ENCODE results near the gene SLC37A1. TPM values are rescaled to one million over a fixed set of nuclear protein-coding genes. Genes with fewer than 3 reads are reported as not detected.

The SLC37A1 gene
- total and polyA plus RNA-seq, 10 donors, result 6.9 to 31.4 (median 23.2) TPM

DNA sequence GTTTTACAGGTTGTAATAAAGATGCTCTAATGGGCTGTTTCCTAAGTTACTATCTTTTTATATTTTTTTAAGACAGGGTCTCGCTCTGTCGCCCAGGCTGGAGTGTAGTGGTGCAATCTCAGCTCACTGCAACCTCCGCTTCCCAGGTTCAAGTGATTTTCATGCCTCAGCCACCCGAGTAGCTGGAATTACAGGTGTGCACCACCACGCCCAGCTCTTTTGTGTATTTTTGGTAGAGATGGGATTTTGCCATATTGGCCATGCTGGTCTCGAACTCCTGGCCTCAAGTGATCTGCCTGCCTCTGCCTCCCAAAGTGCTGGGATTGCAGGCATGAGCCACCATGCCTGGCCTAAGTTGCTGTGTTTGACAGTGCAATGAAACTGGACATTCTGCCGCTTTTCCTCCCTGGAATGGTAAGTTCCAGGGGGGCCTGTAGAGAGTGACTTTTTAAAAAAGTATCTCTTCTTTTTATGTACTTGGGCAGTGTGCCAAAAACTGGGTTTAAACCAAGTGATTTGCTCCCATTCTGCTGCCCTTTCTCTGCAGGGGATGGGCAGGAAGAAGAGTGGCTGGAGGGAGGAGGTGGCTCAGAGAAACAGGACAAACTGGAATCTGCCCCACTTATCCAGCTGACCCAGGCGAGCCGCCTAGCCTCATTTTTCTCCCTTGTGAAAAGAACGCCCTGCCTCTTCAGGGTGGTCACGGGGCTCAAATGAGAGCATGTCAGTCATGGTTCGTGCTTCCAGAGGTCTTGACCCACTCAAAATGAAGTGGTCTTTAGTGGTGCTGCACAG lies 2.3 kb downstream of the SLC37A1 start:
- 82 to 89% (median 87%) methylated on average over 12 of the region's 12 CpGs for WGBS, 5 donors
- Histone ChIP-seq H3K27ac (no peak overlapping the region), H3K36me3 (peaks cover 0 to 42% (median 27%) of the 10 kb centered on the region in 6 donors), H3K4me3 (peak overlapping the region in 3 of 8 donors; percentile 85 to 96 (median 88)), H3K9me3 (no peaks in the 10 kb centered on the region), H3K27me3 (replicated peaks in 1 of 7) (no peaks in the 10 kb centered on the region), H3K4me1 (peaks cover 17 to 68% (median 41%) of the 10 kb centered on the region in 6 donors)
- TF ChIP-seq POLR2A (IDR thresholded peaks at IDR 0.05) (no peak), POLR2AphosphoS5 (IDR thresholded peaks at IDR 0.05) (peak in 2 of 3 donors; percentile 30 to 48)
- intact Hi-C loops (cut with DNase I; ENCODE audit: low total_unique reads), result loop anchor here (10.0 kb wide), 1 partner anchor 51 kb away; no protein-coding TSS in a partner anchor
- DNase-seq, result no peak

DNA sequence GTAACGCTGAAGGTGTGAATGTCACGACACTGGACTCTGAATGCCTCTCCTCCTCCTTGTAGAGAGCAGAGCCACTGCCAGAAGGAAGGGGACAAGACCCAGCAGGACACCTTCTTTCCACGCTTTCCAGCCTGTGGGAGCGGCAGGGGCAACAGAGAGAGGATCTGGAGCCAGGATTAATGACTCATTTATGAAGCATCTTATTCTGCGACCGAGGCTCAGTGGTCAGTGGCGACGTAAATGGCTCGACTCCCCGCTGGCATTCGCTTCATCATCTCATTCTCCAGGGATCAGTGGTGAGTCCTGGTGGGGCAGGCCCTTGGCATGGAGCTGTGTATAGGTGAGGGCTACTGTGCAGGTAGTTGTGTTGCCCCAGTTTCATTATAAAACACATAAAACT lies 4.6 kb downstream of the SLC37A1 start:
- WGBS, 5 donors, result 95% methylated on average over 11 of the region's 11 CpGs
- H3K36me3 ChIP-seq, result peaks cover 0 to 66% (median 38%) of the 10 kb centered on the region in 6 donors

DNA sequence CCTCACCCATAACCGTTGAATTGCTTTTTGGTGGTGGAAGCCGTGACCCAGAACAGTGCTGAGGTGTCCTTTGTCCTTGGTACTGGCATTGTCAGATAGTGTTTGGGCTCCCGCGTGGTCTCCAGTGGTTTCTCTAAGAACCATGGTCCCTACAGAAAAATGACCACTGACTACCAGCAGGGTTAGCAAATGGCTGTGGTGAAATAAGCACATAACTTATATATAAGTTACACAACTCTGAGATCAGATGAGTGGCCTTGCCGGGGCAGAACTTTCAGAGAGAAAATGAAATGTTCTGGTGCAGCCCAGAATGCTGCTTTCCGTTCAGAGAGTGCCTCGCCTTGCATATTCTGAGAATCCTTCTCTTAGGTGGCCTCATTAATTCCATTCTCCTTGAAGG lies 5.0 kb downstream of the SLC37A1 start:
- Histone ChIP-seq H3K4me1 (peaks cover 17 to 83% (median 37%) of the 10 kb centered on the region in 6 donors), H3K27ac (no peak overlapping the region), H3K4me3 (no peak overlapping the region), H3K9me3 (no peaks in the 10 kb centered on the region), H3K36me3 (peaks cover 0 to 70% (median 38%) of the 10 kb centered on the region in 6 donors), H3K27me3 (replicated peaks in 1 of 7) (no peaks in the 10 kb centered on the region)
- 92 to 100% (median 93%) methylated on average over 5 to 7 of the region's 7 CpGs for WGBS, 5 donors
- DNase-seq, result no peak
- intact Hi-C loops (cut with DNase I; ENCODE audit: low total_unique reads), result loop anchor here (10.0 kb wide), 1 partner anchor 54 kb away; no protein-coding TSS in a partner anchor
- TF ChIP-seq, protein P1, sequence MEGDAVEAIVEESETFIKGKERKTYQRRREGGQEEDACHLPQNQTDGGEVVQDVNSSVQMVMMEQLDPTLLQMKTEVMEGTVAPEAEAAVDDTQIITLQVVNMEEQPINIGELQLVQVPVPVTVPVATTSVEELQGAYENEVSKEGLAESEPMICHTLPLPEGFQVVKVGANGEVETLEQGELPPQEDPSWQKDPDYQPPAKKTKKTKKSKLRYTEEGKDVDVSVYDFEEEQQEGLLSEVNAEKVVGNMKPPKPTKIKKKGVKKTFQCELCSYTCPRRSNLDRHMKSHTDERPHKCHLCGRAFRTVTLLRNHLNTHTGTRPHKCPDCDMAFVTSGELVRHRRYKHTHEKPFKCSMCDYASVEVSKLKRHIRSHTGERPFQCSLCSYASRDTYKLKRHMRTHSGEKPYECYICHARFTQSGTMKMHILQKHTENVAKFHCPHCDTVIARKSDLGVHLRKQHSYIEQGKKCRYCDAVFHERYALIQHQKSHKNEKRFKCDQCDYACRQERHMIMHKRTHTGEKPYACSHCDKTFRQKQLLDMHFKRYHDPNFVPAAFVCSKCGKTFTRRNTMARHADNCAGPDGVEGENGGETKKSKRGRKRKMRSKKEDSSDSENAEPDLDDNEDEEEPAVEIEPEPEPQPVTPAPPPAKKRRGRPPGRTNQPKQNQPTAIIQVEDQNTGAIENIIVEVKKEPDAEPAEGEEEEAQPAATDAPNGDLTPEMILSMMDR (IDR thresholded peaks at IDR 0.05 in 8 of 11, conservative IDR thresholded peaks at IDR 0.05 in 3 of 11), result no peak
- TF ChIP-seq POLR2A (IDR thresholded peaks at IDR 0.05) (no peak), POLR2AphosphoS5 (IDR thresholded peaks at IDR 0.05) (no peak)

More for the DNA sequence above, 4.6 kb downstream of the SLC37A1 start:
- TF ChIP-seq POLR2A (IDR thresholded peaks at IDR 0.05) (no peak), POLR2AphosphoS5 (IDR thresholded peaks at IDR 0.05) (no peak)
- TF ChIP-seq, protein P1 (IDR thresholded peaks at IDR 0.05 in 8 of 11, conservative IDR thresholded peaks at IDR 0.05 in 3 of 11), result no peak
- H3K9me3 ChIP-seq, result no peaks in the 10 kb centered on the region
- no peak overlapping the region for H3K4me3 ChIP-seq
- H3K27me3 ChIP-seq (replicated peaks in 1 of 7), result no peaks in the 10 kb centered on the region
- H3K27ac ChIP-seq, result no peak overlapping the region
- peaks cover 17 to 81% (median 39%) of the 10 kb centered on the region in 6 donors for H3K4me1 ChIP-seq
- intact Hi-C loops (cut with DNase I; ENCODE audit: low total_unique reads), result loop anchor here (10.0 kb wide), 1 partner anchor 53 kb away; no protein-coding TSS in a partner anchor
- no peak for DNase-seq

DNA sequence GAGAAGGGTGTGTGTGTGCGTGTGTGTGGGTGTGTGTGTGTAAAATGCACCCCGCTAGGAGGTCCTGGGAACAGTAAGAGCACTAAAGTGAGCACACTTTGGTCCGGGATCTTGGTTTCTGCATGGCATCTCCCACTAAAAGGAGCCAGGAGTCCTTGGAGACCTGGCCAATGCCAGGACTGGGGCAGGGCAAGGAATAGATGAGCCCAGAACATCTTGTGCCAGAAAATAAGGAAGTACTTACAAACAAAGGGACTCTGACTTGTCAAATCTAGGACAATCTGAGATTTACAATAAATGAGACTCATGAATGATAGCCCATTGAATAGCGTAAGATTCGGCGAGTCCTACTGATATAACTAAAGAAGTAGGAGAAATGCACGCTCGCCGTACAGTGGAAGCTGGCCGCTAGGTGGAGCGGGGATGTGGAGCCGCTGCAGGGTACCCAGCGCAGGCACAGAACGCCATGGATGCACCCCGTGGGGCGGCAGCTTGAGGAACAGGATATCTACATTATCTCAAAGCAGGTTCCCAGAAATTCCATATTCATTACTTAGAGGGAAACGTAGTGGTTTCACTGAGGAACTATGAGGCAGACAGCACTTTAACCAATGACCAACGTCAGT lies 7.1 kb downstream of the SLC37A1 start:
- intact Hi-C loops (cut with DNase I; ENCODE audit: low total_unique reads), result no loop called here
- no peaks in the 10 kb centered on the region for H3K27me3 ChIP-seq (replicated peaks in 1 of 7)
- no peak overlapping the region for H3K27ac ChIP-seq
- H3K4me1 ChIP-seq, result peaks cover 10 to 87% (median 37%) of the 10 kb centered on the region in 6 donors
- H3K9me3 ChIP-seq, result no peaks in the 10 kb centered on the region
- 91 to 93% (median 92%) methylated on average over 18 of the region's 18 CpGs for WGBS, 5 donors
- no peak overlapping the region for H3K4me3 ChIP-seq
- TF ChIP-seq, protein P1 (IDR thresholded peaks at IDR 0.05 in 8 of 11, conservative IDR thresholded peaks at IDR 0.05 in 3 of 11), result no peak
- TF ChIP-seq POLR2AphosphoS5 (IDR thresholded peaks at IDR 0.05) (no peak), POLR2A (IDR thresholded peaks at IDR 0.05) (no peak)
- peaks cover 0 to 78% (median 38%) of the 10 kb centered on the region in 6 donors for H3K36me3 ChIP-seq
- no peak for DNase-seq

Measured in spleen (tissue), 11 donors.